Testis (tissue), 2 donors: ENCODE results near the gene AIG1.

Experiments used
- CTCF ChIP-seq, 3 experiments: fragments of 450-650 bp in 2 of 3; fragments of 200-600 bp in 1 of 3; sonication (generic) in 1 of 3; IDR thresholded peaks; one replicate each; pipeline ENCODE4 v1.5.1; 2016 to 2019; ENCODE audit warnings: antibody characterized with exemption in 3 of 3, mild to moderate bottlenecking in 2 of 3, moderate library complexity in 1 of 3
- POLR2A ChIP-seq: fragments of 450-650 bp; IDR thresholded peaks from one replicate; pipeline ENCODE4 v1.6.1; 2017; ENCODE audit warnings: antibody characterized with exemption, mild to moderate bottlenecking, moderate library complexity

GRCh38 chr6:143163621-143164020 is 102.9 kb downstream of the AIG1 start:
- TF ChIP-seq CTCF (IDR thresholded peaks at IDR 0.05), result no peak
- TF ChIP-seq POLR2A, result no peak
